ENCODE measurements around the gene MRPS18C. TPM values are rescaled to one million over a fixed set of nuclear protein-coding genes. Genes with fewer than 3 reads are reported as not detected.
A peak's percentile ranks its signal among the peaks of the same experiment; 100 is the strongest.
"Not testable (repeated sequence)": the region's sequence is repeated elsewhere in the genome, so short reads cannot be mapped to it uniquely, and the experiment has no call there.

Gene MRPS18C
- total RNA-seq, 3 donors from 2014 or later, result 13.8 to 25.9 (median 16.8) TPM

- Histone ChIP-seq H3K4me3 (no peak overlapping the region), H3K9me3 (no peaks in the 10 kb centered on the region), H3K4me1 (no peaks in the 10 kb centered on the region), H3K36me3 (no peaks in the 10 kb centered on the region), H3K27me3 (no peaks in the 10 kb centered on the region), H3K27ac (no peak overlapping the region)
- no peak for TF ChIP-seq POLR2AphosphoS5 (IDR thresholded peaks at IDR 0.05)
- no peak for TF ChIP-seq CTCF (IDR thresholded peaks at IDR 0.05)
- TF ChIP-seq POLR2A (IDR thresholded peaks at IDR 0.05), result no peak
- intact Hi-C loops (cut with DNase I; ENCODE audit: low total_unique reads), result loop anchor here (10.0 kb wide), 1 partner anchor 147 kb away; no protein-coding TSS in a partner anchor
- no peak for DNase-seq (ENCODE audit: low spot score in 2 of 2)
Observed at GRCh38 chr4:83498187-83498586, 42.3 kb downstream of the MRPS18C start.

- H3K4me3 ChIP-seq; H3K36me3 ChIP-seq; DNase-seq (ENCODE audit: low spot score in 2 of 2); H3K27ac ChIP-seq; H3K9me3 ChIP-seq; intact Hi-C loops (cut with DNase I; ENCODE audit: low total_unique reads); H3K4me1 ChIP-seq; H3K27me3 ChIP-seq: not testable (repeated sequence)
Observed at GRCh38 chr4:83501671-83502070, 45.8 kb downstream of the MRPS18C start.

- Histone ChIP-seq H3K27me3 (no peaks in the 10 kb centered on the region), H3K9me3 (no peaks in the 10 kb centered on the region), H3K4me3 (no peak overlapping the region), H3K4me1 (no peaks in the 10 kb centered on the region), H3K36me3 (no peaks in the 10 kb centered on the region), H3K27ac (no peak overlapping the region)
- TF ChIP-seq POLR2A (IDR thresholded peaks at IDR 0.05) (no peak), CTCF (IDR thresholded peaks at IDR 0.05) (no peak), POLR2AphosphoS5 (IDR thresholded peaks at IDR 0.05) (no peak)
- intact Hi-C loops (cut with DNase I; ENCODE audit: low total_unique reads), result no loop called here
- DNase-seq (ENCODE audit: low spot score in 2 of 2), result no peak
Observed at GRCh38 chr4:83503974-83504373, 48.1 kb downstream of the MRPS18C start.

DNA sequence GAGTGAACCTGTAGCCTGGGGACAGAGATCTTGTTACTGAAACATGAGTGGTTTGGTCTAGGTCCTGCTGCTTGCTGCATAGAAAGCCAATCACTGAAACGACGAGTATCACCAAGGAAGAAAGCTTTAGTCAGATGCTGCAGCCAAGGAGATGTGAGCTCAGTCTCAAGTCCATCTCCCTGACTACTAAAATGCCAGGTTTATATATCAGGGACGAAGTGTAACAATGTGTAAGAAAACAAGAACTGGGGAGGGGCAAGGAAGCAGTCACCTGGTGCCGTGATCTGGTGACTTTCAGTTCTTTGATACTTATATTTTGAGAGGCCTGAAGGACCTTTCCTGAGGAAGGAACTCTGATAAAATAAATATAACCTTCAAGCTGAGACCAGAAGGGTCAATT is 48.6 kb downstream of the MRPS18C start:
- H3K27ac ChIP-seq, result no peak overlapping the region
- no peaks in the 10 kb centered on the region for H3K27me3 ChIP-seq
- H3K4me3 ChIP-seq, result no peak overlapping the region
- no peaks in the 10 kb centered on the region for H3K4me1 ChIP-seq
- DNase-seq (ENCODE audit: low spot score in 2 of 2), result no peak
- intact Hi-C loops (cut with DNase I; ENCODE audit: low total_unique reads), result no loop called here
- H3K36me3 ChIP-seq, result no peaks in the 10 kb centered on the region
- TF ChIP-seq POLR2AphosphoS5 (IDR thresholded peaks at IDR 0.05) (no peak), POLR2A (IDR thresholded peaks at IDR 0.05) (no peak), CTCF (IDR thresholded peaks at IDR 0.05) (no peak)
- H3K9me3 ChIP-seq, result no peaks in the 10 kb centered on the region

DNA sequence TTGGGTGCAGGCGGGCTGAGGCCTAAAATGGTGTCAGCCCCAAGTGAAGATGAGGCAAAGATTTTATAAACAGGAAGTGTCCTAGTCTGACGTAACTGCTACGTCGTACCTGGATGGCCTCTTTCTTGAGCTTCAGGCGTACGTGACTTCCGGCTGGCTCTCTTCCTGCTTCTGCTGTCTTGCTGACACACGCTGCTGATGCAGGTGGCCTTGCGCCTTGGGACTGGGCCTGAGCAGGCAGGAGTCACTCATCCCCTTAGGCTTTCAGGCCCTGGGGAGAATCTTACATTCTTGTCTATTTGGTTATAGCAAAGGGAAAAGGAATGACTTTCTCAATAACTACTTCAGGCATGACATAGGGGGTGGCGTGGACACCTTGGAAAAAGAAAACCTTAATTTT is 49.1 kb downstream of the MRPS18C start:
- Histone ChIP-seq H3K9me3 (no peaks in the 10 kb centered on the region), H3K4me3 (no peak overlapping the region), H3K36me3 (no peaks in the 10 kb centered on the region), H3K4me1 (no peaks in the 10 kb centered on the region), H3K27me3 (no peaks in the 10 kb centered on the region), H3K27ac (no peak overlapping the region)
- no peak for TF ChIP-seq POLR2AphosphoS5 (IDR thresholded peaks at IDR 0.05)
- no peak for TF ChIP-seq CTCF (IDR thresholded peaks at IDR 0.05)
- no peak for TF ChIP-seq POLR2A (IDR thresholded peaks at IDR 0.05)
- DNase-seq (ENCODE audit: low spot score in 2 of 2), result no peak
- intact Hi-C loops (cut with DNase I; ENCODE audit: low total_unique reads), result no loop called here

DNA sequence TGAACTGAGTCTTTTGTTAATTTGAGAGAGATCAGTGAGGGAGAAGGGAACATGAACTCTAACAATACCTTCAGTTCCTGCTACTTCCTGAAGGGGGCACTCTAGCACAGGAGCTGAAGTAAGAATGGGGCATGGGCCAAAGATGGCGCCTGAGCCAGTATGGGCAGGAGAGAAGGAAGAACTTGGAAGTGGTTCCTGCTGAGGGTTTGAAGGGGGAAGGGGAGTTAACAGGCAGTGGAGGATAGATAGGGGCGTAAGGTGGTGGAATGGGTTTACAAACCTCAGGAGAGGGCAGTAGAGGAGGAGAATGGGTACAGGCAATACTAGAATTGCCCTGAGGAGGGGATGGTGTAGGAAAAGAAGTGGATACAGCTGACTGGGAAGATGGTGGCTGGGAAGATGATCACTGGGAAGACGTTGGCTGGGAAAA is 53.3 kb downstream of the MRPS18C start:
- peak in 1 of 2 donors; percentile 55 for DNase-seq (ENCODE audit: low spot score in 2 of 2)

More for the DNA sequence above, 53.3 kb downstream of the MRPS18C start:
- intact Hi-C loops (cut with DNase I; ENCODE audit: low total_unique reads); H3K27me3 ChIP-seq; H3K4me3 ChIP-seq; H3K9me3 ChIP-seq; H3K4me1 ChIP-seq; H3K36me3 ChIP-seq; H3K27ac ChIP-seq: not testable (repeated sequence)
- peak; percentile 22 to 69 (median 67) for TF ChIP-seq CTCF (IDR thresholded peaks at IDR 0.05)
